AG04449 (cell line): Measurements from ENCODE around the gene RELA.

Experiments
- CTCF ChIA-PET: fragments of 350-600 bp; formaldehyde crosslinking; extraction: SDS; loops from one replicate; lab custom pipeline; 2021; ENCODE audit warnings: antibody characterized with exemption; lab: Yijun Ruan, JAX
- POLR2A ChIA-PET: fragments of 400-600, 350-600 bp; formaldehyde crosslinking; extraction: SDS; loops from one replicate; lab custom pipeline; 2020; ENCODE audit warnings: antibody characterized with exemption, inconsistent platforms; lab: Yijun Ruan, JAX
- DNase-seq: peaks from one replicate; pipeline ENCODE4 v3.0.0-alpha.2; 2010; ENCODE audit warnings: low read depth, low spot score
- H3K4me3 ChIP-seq: 2 replicates; pipeline ENCODE4 v1.5.1; 2011; ENCODE audit warnings: low read depth, mild to moderate bottlenecking, control low read depth, low read length
- TF ChIP-seq, protein P1 (sequence below): IDR thresholded peaks from one replicate; pipeline ENCODE4 v1.5.1; 2011; ENCODE audit warnings: mild to moderate bottlenecking, moderate library complexity, low read length, control low read depth, inconsistent platforms; ENCODE audit not compliant: insufficient read depth; ENCODE audit errors: missing control alignments

Gene RELA

DNA sequence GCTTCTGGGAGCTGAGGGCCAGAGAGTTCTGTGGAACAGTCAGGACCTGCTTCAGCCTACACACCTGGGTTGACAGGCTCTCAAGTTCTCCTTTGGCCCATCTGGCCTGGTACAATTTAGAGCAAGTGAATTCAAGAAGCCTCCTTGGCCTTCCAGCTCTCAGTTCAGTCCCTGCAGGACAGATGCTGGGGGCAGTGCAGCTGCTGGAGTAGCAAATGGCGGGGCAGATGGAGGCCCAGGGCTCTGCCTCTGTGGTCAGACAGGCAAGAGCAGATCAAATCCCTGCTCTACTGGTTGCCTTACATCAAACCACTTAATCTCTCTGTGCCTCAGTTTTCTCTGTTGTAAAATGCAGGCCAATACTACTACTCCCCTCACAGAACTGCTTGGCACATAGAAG is 58.5 kb downstream of the RELA start:
- POLR2A ChIA-PET: interaction anchor here (1.4 to 1.5 kb wide), 2 partner anchors 8 to 11 kb away, joined by 5 to 6 read pairs; partner anchors contain the start of gene KCNK7
- no peak for DNase-seq
- CTCF ChIA-PET: interaction anchor here (0.7 to 14.3 kb wide), 5 partner anchors 8 to 27 kb away, joined by 3 to 134 read pairs (median 3); partner anchors contain the start of gene KCNK7

More for the DNA sequence above, 58.5 kb downstream of the RELA start:
- no peak overlapping the region for H3K4me3 ChIP-seq
- TF ChIP-seq, protein P1, sequence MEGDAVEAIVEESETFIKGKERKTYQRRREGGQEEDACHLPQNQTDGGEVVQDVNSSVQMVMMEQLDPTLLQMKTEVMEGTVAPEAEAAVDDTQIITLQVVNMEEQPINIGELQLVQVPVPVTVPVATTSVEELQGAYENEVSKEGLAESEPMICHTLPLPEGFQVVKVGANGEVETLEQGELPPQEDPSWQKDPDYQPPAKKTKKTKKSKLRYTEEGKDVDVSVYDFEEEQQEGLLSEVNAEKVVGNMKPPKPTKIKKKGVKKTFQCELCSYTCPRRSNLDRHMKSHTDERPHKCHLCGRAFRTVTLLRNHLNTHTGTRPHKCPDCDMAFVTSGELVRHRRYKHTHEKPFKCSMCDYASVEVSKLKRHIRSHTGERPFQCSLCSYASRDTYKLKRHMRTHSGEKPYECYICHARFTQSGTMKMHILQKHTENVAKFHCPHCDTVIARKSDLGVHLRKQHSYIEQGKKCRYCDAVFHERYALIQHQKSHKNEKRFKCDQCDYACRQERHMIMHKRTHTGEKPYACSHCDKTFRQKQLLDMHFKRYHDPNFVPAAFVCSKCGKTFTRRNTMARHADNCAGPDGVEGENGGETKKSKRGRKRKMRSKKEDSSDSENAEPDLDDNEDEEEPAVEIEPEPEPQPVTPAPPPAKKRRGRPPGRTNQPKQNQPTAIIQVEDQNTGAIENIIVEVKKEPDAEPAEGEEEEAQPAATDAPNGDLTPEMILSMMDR: no peak
